Lower lobe of right lung (tissue), 2 donors: ENCODE data around the gene RAD51B. TPM values are rescaled to one million over a fixed set of nuclear protein-coding genes. Genes with fewer than 3 reads are reported as not detected.

ENCODE experiments used
- ATAC-seq, 2 donors: fragments of 200-7000 bp; cut with Tn5 transposase; one replicate each; pipeline ENCODE4 v1.9.1; 2020 to 2022; ENCODE audit warnings: mild to moderate bottlenecking in 2 of 2, moderate library complexity in 2 of 2
- DNase-seq: peaks from one replicate; pipeline ENCODE4 v3.0.0-alpha.2; 2020
- H3K27ac ChIP-seq: fragments of 200-600 bp; one replicate; pipeline ENCODE4 v1.8.0; 2022
- H3K27me3 ChIP-seq: fragments of 200-600 bp; one replicate; pipeline ENCODE4 v1.8.0; 2022; ENCODE audit warnings: low read depth
- H3K36me3 ChIP-seq: fragments of 200-600 bp; one replicate; pipeline ENCODE4 v1.8.0; 2022; ENCODE audit warnings: mild to moderate bottlenecking
- H3K4me1 ChIP-seq: fragments of 200-600 bp; one replicate; pipeline ENCODE4 v1.8.0; 2022
- H3K4me3 ChIP-seq: fragments of 200-600 bp; one replicate; pipeline ENCODE4 v1.8.0; 2022; ENCODE audit warnings: mild to moderate bottlenecking
- H3K9me3 ChIP-seq: fragments of 200-600 bp; one replicate; pipeline ENCODE4 v1.8.0; 2022
- CTCF ChIP-seq: fragments of 200-600 bp; IDR thresholded peaks from one replicate; pipeline ENCODE4 v1.8.0; 2022; ENCODE audit warnings: antibody characterized with exemption, mild to moderate bottlenecking
- intact Hi-C: fragments of 100-400 bp; cut with DNase I; formaldehyde crosslinking; loops from one replicate; pipeline ENCODE4 v1.11.0; 2022
- total RNA-seq: library from RNA; stranded (reverse); fragmentation: NEBNext Ultra II Directional; extraction: Animal tissue kit (Norgen Biotek cat#: 25700); gene quantifications from one replicate; pipeline ENCODE4 v1.2.1, GENCODE V29; 2021
- donor health status: DM: no; HTN: yes; CAD: no; lungs with severe emphysema.

Gene RAD51B
- total RNA-seq, 1 donor from 2014 or later = 22.2 TPM

GRCh38 chr14:68675233-68675577 lies 855.6 kb downstream of the RAD51B start:
- ATAC-seq = no peak
- no peak for TF ChIP-seq CTCF
- no peak for DNase-seq
- Histone ChIP-seq H3K36me3 (no peaks in the 10 kb centered on the region), H3K27ac (no peak overlapping the region), H3K4me1 (peaks cover 24% of the 10 kb centered on the region), H3K4me3 (no peak overlapping the region), H3K27me3 (no peaks in the 10 kb centered on the region), H3K9me3 (no peaks in the 10 kb centered on the region)
- intact Hi-C loops = no loop called here

GRCh38 chr14:68676511-68676943 lies 856.9 kb downstream of the RAD51B start:
- intact Hi-C loops = no loop called here
- DNase-seq (no peak), ATAC-seq (no peak)
- H3K27ac ChIP-seq = no peak overlapping the region
- no peaks in the 10 kb centered on the region for H3K27me3 ChIP-seq
- no peaks in the 10 kb centered on the region for H3K36me3 ChIP-seq
- no peaks in the 10 kb centered on the region for H3K9me3 ChIP-seq
- H3K4me3 ChIP-seq = no peak overlapping the region
- H3K4me1 ChIP-seq = peaks cover 26% of the 10 kb centered on the region
- TF ChIP-seq CTCF = no peak

GRCh38 chr14:68677476-68677875 lies 857.9 kb downstream of the RAD51B start:
- no peak for DNase-seq
- Histone ChIP-seq H3K27ac (no peak overlapping the region), H3K36me3 (no peaks in the 10 kb centered on the region), H3K27me3 (no peaks in the 10 kb centered on the region), H3K4me1 (peaks cover 28% of the 10 kb centered on the region), H3K9me3 (no peaks in the 10 kb centered on the region), H3K4me3 (no peak overlapping the region)
- intact Hi-C loops = no loop called here
- ATAC-seq = peak; percentile 26 to 32
- no peak for TF ChIP-seq CTCF

- ATAC-seq (no peak), DNase-seq (no peak)
- intact Hi-C loops = no loop called here
- Histone ChIP-seq H3K4me3 (no peak overlapping the region), H3K9me3 (no peaks in the 10 kb centered on the region), H3K27me3 (no peaks in the 10 kb centered on the region), H3K4me1 (peaks cover 28% of the 10 kb centered on the region), H3K36me3 (no peaks in the 10 kb centered on the region), H3K27ac (no peak overlapping the region)
- TF ChIP-seq CTCF = no peak
Measured at GRCh38 chr14:68677901-68678300, 858.3 kb downstream of the RAD51B start.

- ATAC-seq = no peak
- intact Hi-C loops = no loop called here
- no peak for TF ChIP-seq CTCF
- Histone ChIP-seq H3K9me3 (no peaks in the 10 kb centered on the region), H3K4me3 (no peak overlapping the region), H3K27me3 (no peaks in the 10 kb centered on the region), H3K4me1 (peaks cover 31% of the 10 kb centered on the region), H3K27ac (no peak overlapping the region), H3K36me3 (no peaks in the 10 kb centered on the region)
- DNase-seq = no peak
Measured at GRCh38 chr14:68678471-68678870, 858.9 kb downstream of the RAD51B start.

GRCh38 chr14:68679301-68679700 lies 859.7 kb downstream of the RAD51B start:
- Histone ChIP-seq H3K27ac (no peak overlapping the region), H3K4me1 (peaks cover 40% of the 10 kb centered on the region), H3K4me3 (no peak overlapping the region), H3K36me3 (no peaks in the 10 kb centered on the region), H3K9me3 (no peaks in the 10 kb centered on the region), H3K27me3 (no peaks in the 10 kb centered on the region)
- DNase-seq (no peak), ATAC-seq (no peak)
- no peak for TF ChIP-seq CTCF
- intact Hi-C loops = no loop called here
